Mesendoderm (in vitro differentiated cells): Measurements from ENCODE around the gene SMC1A. TPM values are rescaled to one million over a fixed set of nuclear protein-coding genes. Genes with fewer than 3 reads are reported as not detected.

Experiments used
- small RNA-seq: library from polyadenylated mRNA; stranded (forward); fragments of <200 nt; extraction: miRNeasy Mini kit (QIAGEN cat#:217004); gene quantifications from one replicate; pipeline ENCODE3, GENCODE V24; 2013; ENCODE audit not compliant: insufficient read depth

Gene SMC1A

Small RNA genes lying within 50 kb of the gene (small RNA-seq; reads per million reads assigned to genes)
- not detected for gene AC245102.2
- 2.7 reads per million, percentile 38 among the genes with 10 or more reads in this experiment for gene MIR6857
- gene RF00019 = not detected
- not detected for gene VTRNA3-1P
